Jurkat, Clone E6-1 (cell line): Measurements from ENCODE around the gene PTN.

Experiments
- DNase-seq: peaks from one replicate; pipeline ENCODE4 v3.0.0-alpha.2; 2011; ENCODE audit warnings: low read depth, low spot score
- H3K4me3 ChIP-seq: 2 replicates; pipeline ENCODE4 v1.5.1; 2011; ENCODE audit warnings: mild to moderate bottlenecking, low read length, control low read depth, moderate library complexity

The PTN gene

DNA sequence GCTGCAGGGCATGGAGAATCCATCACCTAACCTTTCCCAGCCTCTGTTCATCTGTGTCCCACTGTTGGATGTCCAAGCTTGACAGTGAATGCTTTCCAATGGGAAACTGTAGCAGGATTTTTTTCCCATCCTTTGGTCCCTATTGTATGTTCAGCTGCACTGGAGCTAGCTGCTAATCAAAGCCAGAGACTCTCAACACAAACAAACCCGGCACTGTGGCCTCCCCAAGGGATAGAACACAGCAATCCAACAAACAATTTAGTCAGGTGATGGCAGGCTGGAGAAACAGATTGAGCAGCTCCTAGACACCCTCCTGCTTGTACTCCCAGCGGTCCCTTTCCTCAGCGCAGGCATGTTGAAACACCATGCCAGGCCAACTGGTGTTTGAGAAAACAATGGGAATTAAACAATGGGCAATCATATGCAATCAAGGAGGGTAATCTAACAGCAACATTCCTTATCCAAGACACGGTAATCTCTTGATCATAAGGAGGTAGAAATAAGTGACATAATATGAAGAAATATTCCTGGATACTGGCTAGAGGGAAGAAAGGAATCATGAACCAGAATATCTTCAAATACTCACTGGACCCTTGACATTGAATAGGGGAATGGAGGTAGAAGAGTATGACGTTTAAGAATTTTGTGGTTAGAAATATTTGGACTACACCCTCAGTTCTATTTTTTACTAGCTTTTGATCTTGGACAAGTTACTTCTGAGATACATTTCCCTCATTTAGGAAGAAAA, 15.0 kb downstream of the PTN start:
- DNase-seq, result no peak
- H3K4me3 ChIP-seq, result no peak overlapping the region

- no peak for DNase-seq
- H3K4me3 ChIP-seq, result no peak overlapping the region
Observed at GRCh38 chr7:137325927-137326326, 17.6 kb downstream of the PTN start.

- DNase-seq, result no peak
- H3K4me3 ChIP-seq, result no peak overlapping the region
Observed at GRCh38 chr7:137324796-137325696, 18.5 kb downstream of the PTN start.

GRCh38 chr7:137316648-137317353, 26.7 kb downstream of the PTN start:
- DNase-seq, result no peak
- H3K4me3 ChIP-seq, result no peak overlapping the region

- no peak overlapping the region for H3K4me3 ChIP-seq
- no peak for DNase-seq
Observed at GRCh38 chr7:137313201-137313600, 30.3 kb downstream of the PTN start.

- no peak for DNase-seq
- no peak overlapping the region for H3K4me3 ChIP-seq
Observed at GRCh38 chr7:137306748-137307147, 36.8 kb downstream of the PTN start.

DNA sequence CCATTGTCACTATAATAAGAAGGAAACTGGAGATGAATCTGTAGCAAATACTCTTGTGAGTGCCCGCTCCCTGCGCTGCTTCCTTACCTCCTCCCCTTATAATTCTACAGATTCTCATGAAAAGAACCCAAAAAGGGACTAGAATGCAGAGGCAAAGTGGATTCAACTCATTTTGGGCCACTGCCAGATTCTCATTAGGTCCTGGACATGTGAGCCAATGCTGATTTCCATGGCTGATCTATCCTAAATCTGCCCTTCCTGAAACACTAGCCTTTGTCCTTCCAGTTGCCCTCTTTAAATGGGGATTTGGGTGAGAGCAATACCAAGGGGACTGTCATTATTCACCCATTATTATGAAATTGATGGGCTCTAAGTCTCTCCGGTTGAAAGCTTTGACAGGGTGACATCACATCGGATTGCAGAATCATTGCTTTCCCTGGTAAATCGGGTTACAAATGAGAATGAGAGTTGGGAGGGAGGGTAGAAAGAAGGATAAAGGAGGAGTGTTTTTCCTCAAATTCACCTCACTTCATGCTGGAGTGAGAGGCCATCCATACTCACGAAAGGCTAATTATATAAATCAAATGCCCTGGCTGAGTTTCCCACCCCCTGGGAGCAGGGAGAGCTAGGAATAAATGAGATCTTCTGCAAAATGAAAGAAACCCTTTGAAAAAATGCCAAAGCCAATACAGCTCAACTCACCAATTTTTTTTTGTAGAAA, 37.5 kb downstream of the PTN start:
- no peak overlapping the region for H3K4me3 ChIP-seq
- DNase-seq, result no peak

DNA sequence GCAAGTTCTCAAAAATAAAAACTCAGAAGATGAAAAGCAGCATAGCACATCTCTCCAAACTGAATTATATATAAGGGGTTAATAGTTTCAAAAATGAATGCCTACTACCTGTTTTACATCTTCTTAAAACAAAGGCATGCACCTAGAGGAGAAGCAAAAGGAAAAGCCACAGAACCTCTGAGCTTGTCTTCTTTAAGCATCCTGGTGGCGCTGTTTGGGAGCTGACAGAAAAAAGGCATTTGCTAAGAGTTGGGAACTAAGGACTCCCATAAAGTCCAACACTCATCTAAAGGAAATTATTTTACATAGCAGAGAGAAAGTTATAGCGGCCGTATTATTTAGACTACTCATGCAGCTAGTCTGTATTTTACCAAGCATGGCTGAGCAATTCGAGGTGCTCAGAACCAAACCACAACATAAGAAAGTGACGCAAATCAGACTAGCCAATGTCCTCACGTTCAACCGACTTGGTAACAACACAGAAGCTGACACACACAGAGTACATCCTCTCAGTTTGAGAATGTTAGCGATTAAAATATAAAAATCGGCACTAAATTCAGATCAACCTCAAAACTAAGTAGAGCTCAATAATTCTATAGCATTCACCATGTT, 38.8 kb downstream of the PTN start:
- H3K4me3 ChIP-seq, result no peak overlapping the region
- no peak for DNase-seq

- no peak for DNase-seq
- H3K4me3 ChIP-seq, result no peak overlapping the region
Observed at GRCh38 chr7:137304165-137304564, 39.4 kb downstream of the PTN start.

DNA sequence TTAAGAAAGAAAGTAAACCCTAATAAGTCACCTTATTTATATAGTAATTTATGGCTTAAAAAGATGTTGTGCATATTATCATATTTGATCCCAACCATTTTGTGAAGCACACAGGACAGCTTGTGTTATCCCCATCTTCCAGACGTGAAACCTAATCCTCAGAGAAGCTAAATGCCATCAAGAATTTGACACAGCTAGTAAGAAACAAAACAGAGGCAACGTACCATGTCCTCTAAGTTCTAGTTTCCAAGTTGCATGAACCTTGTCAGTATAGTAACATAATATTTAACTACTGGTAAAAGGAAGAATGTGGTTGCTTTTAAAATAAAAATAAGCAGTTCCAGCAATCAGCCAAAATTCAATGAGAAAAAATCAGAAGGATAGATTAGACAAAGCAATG, 41.5 kb downstream of the PTN start:
- no peak overlapping the region for H3K4me3 ChIP-seq
- no peak for DNase-seq

DNA sequence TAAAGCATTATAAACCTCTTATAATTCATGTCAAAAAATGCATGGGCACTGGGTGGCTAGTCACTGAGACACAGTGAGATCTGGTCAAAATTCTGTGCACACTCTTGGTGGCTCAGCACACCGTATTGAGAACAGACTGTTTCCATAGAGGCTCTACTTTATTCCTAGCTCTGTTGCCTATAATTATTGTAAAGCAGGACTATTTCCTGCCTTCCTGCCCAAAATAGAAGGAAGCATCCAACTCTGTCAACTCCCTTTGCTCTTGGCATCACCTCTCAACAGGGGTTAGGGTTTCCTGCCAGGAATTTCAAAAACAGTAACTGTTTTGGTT, 45.1 kb downstream of the PTN start:
- DNase-seq, result no peak
- no peak overlapping the region for H3K4me3 ChIP-seq

- DNase-seq, result no peak
- H3K4me3 ChIP-seq, result no peak overlapping the region
Observed at GRCh38 chr7:137297551-137298463, 45.7 kb downstream of the PTN start.

- no peak for DNase-seq
- H3K4me3 ChIP-seq, result no peak overlapping the region
Observed at GRCh38 chr7:137296576-137296975, 47.0 kb downstream of the PTN start.

GRCh38 chr7:137295739-137296324, 47.7 kb downstream of the PTN start:
- H3K4me3 ChIP-seq, result no peak overlapping the region
- DNase-seq, result no peak

GRCh38 chr7:137289101-137289500, 54.4 kb downstream of the PTN start:
- DNase-seq, result no peak
- no peak overlapping the region for H3K4me3 ChIP-seq

GRCh38 chr7:137287651-137288258, 55.8 kb downstream of the PTN start:
- DNase-seq, result peak; percentile 1

DNA sequence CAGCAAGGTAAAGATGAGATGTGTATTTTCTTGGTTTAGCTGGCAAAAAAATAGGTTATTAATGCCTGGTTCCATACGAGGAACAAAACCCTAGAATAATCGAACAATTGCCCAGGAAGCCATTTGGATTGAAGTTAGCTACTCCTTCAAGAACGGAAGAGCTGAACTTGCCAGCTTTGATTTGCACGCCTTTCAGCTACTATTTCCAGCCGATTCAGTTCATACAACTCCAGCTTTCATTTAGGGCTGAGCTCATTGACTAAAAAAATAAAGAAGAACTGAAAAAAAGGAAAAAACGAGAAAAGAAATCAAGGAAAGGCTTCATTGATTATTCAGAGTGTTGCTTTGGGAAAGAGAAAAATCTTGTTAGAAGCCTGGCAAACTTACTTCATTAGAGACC, 60.4 kb downstream of the PTN start:
- no peak overlapping the region for H3K4me3 ChIP-seq
- no peak for DNase-seq

More at GRCh38 chr7:137287651-137288258, 55.8 kb downstream of the PTN start:
- no peak overlapping the region for H3K4me3 ChIP-seq
